Smooth muscle cell of the brain vasculature (primary cell): ENCODE data around the gene HEPHL1.
"Not testable (repeated sequence)": the region's sequence is repeated elsewhere in the genome, so short reads cannot be mapped to it uniquely, and the experiment has no call there.

ENCODE experiments used
- DNase-seq: peaks from one replicate; pipeline ENCODE4 v3.0.0-alpha.2; 2012; ENCODE audit warnings: low read depth, low spot score

Gene HEPHL1, protein sequence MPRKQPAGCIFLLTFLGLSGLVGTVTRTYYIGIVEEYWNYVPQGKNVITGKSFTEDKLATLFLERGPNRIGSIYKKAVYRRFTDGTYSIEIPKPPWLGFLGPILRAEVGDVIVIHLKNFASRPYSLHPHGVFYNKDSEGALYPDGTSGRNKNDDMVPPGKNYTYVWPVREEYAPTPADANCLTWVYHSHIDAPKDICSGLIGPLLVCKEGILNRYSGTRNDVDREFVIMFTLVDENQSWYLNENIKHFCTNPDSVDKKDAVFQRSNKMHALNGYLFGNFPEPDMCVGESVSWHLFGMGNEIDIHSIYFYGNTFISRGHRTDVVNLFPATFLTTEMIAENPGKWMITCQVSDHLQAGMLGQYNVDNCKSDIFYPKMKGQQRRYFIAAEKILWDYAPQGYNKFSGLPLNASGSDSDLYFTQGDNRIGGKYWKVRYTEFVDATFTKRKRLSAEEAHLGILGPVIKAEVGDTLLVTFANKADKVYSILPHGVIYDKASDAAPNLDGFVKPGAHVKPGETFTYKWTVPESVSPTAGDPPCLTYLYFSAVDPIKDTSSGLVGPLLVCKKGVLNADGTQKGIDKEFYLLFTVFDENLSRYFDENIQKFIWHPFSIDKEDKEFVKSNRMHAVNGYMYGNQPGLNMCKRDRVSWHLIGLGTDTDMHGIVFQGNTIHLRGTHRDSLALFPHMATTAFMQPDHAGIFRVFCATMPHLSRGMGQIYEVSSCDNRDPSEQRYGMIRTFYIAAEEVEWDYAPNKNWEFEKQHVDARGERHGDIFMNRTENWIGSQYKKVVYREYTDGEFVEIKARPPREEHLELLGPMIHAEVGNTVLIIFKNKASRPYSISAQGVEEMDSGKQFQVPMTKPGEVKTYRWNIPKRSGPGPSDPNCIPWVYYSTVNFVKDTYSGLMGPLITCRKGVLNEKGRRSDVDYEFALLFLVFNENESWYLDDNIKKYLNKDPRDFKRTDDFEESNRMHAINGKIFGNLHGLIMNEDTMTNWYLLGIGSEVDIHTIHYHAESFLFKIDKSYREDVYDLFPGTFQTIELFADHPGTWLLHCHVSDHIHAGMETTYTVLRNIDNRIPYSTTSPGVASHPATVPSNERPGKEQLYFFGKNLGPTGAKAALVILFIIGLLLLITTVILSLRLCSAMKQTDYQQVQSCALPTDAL

DNA sequence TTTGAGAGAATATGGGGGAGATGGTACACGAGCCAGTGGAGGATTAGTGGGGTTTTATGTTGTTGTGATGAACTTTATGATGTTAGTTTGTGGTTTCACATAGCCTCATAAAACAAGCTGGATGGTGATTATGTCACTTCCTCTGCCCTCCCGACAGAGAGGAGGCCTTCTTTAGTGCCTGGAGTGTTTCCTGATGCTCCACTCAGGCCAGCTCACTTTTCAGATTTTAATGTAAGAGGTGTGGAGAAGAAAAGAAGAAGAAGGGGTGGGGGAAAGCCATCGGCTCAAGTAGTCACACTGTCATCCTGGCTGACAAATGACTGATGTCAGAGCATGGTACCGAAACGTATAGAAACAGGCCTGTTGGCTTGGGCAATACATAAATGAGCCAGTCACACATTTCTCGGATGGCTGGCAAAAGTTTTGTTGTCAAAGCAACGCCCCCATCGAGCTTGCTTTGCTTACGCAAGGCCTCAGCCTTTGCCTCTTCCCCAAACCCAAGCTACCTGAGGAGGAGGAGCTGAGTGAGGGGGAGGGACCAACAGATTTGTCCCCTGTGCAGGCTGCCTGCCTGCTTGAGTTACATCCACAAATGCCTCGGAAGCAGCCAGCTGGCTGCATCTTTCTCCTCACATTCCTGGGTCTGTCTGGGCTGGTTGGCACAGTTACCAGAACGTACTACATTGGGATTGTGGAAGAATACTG lies at the start of gene HEPHL1:
Gene HEPHL1, plus strand, starts transcription at position 578 of the 705 bp plus-strand sequence. Its CDS starts 15 bp downstream, at position 593.
- DNase-seq: no peak

DNA sequence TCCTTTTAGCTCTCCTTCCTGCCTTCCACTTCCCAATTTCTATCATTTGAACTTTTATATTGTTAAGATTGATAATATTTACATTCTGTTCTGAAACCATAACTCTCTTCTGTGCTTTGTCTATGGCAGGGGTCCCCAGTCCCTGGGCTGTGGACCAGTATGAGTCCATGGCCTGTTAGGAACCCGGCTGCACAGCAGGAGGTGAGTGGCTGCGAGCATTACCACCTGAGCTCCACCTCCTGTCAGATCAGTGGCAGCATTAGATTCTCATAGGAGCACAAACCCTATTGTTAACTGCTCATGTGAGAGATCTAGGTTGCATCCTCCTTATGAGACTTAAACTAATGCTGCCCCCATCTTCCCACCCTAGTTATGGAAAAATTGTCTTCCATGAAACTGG lies 48.4 kb upstream of the HEPHL1 start:
- DNase-seq: no peak

DNA sequence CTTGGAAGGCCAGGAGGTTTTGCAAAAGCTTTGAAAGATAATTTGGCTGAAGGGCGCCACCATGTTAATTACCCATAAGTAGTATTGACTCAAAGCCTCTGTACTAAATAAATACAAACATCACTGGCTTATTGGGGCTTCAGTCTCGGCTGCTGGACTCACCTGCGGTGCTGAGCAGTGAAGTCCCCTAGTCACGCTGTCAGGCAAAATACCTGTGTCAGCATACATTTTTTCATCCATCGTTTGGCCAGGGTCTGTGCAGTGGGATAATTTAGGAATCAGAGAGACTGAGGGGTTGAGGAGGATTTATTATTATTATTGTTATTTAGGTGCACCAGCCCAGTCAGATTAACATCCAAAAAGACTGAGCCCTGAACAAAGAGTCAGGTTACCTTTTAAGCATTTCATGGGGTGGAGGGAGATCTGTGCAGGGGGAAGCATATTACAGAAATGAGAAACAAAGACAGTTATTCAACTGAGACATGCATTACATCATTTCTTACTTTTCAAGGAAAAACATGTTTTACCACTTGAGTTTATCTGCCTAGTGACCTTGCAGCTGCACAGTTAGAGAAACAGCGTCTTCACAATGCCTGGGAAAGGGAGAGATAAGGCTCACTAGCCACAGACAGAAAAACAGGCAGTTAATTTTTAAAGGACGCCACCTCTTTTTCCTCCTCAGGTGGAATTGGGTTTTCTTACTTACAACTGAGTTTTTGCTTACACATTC lies 47.7 kb upstream of the HEPHL1 start:
- not testable (repeated sequence) for DNase-seq

DNA sequence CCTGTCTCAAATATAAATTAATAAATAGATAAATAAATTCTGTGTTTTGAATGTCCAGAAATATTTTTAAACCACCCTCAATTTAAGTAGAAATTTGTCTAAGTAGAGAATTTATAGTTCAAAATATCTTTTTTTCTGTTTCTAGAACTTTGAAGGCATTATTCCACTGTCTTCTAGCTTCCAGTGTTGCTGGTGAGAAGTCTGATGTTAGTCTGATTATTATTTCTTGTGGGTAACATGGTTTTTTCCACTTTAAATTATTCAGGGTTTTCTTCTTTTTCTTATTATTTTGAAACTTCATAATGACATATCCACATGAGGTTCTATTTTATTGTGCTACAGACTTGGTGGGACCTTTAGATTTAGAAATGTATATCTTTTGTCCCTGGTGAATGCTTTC lies 46.4 kb upstream of the HEPHL1 start:
- no peak for DNase-seq

DNA sequence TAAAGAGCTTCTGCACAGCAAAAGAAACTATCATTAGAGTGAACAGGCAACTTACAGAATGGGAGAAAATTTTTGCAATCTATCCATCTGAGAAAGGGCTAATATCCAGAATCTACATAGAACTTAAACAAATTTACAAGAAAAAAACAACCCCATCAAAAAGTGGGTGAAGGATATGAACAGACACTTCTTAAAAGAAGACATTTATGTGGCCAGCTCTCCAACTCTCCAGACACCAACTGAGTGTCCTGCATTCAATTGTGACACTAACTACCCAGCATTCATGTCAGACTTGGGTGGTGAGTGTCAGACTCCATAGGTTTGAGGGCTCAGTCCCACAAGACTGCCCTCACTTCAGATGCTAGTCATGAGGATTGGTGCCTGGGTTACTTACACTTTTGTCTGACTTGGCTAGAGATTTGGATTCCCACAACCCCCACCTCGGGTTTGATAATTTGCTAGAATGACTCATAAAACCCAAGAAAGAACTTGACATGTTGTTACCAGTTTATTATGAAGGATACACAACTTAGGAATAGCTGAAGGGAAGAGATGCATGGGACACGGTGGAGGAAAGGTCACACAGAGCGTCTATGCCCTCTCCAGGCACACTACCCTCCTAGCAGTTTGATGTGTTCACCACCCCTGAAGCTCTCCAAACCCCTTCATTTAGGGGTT lies 44.4 kb upstream of the HEPHL1 start:
- DNase-seq: not testable (repeated sequence)

DNA sequence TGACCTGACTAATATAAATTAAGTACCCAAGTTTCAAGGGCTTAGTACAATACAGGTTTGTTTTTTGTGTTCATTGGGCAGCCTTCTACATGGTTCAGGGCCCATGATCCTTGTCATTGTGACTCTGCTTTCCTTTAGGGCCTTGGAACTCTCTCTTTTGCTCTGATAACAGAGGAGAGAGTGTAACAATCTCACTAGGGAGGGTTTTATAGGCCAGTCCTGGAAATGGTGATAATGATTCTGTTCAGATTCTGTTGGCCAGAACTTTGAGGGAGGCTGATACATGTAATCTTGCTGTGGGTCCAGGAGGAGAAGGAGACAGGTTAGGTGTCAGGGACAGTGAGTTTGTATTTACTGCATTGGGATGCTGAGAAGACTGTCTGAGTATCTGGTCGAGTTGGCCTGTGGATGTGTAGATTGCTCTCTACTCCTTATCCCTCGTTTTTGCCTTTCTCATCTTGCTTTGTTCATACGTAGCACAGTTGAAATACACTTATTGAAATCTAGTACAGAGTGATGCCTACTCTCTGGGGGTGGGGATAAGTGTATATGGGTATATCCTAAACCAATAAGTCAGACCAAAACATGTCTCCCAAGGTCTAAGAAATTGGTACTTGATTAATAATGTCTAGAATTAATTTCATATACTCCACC lies 37.5 kb upstream of the HEPHL1 start:
- DNase-seq: no peak

GRCh38 chr11:93984196-93984567 lies 37.0 kb upstream of the HEPHL1 start:
- no peak for DNase-seq

DNA sequence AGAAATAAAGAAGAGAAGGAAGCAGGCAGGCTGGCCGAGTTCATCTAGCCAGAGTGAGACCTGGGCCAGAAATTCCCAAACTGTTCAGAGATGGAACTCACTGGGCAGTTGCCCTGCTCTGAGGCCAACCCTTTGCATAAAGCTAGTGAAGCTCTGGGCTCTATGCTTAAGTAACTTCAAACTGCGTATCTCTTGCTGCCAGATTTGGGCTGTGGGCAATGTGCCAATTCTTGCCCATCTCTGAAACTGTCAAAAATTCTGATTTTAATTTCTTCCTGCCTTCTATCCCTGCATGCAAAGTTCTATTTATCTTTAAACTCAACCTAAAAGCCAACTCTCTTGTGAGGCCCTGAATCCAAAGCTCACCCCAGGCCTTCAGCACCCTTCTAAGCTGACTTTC lies 36.2 kb upstream of the HEPHL1 start:
- no peak for DNase-seq

- no peak for DNase-seq
These were observed 34.4 kb upstream of the HEPHL1 start for GRCh38 chr11:93986716-93987115.

DNA sequence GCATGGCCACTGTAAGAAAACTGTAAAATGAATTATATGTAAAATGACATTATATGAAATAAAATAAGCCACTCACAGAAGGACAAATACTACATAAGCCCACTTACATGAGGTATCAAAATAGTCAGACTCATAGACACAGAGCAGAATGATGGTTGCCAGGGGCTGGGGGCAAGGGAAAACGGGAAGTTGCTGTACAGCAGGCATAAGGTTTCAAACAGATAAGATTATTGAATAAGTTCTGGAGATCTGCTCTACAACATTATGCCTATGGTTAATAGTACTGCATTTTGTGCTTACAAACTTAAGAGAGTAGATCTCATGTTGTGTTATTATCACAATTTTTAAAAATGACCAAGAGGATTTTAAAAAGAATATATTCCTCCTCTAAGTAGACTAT lies 32.7 kb upstream of the HEPHL1 start:
- no peak for DNase-seq

- DNase-seq: no peak
These were observed 32.2 kb upstream of the HEPHL1 start for GRCh38 chr11:93988912-93989311.

DNA sequence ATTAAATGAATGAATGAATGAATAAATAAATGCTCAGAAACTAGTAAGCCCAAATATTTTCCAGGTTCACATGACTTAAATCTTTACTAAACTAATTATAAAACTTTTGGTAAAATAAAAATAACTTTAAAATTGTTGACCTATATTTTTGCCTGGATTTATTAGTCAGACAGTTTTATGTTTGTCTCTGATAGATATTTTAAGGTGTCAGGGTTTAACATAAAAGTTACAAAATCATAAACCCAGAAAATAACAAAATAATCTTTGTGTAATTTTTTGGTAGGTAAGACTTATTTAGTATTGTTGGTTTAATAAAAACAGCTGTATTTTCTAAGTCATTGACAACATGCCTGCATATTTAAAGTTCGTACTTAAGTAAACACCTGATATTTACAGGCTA lies 27.4 kb upstream of the HEPHL1 start:
- no peak for DNase-seq

GRCh38 chr11:93997741-93998140 lies 23.4 kb upstream of the HEPHL1 start:
- no peak for DNase-seq

DNA sequence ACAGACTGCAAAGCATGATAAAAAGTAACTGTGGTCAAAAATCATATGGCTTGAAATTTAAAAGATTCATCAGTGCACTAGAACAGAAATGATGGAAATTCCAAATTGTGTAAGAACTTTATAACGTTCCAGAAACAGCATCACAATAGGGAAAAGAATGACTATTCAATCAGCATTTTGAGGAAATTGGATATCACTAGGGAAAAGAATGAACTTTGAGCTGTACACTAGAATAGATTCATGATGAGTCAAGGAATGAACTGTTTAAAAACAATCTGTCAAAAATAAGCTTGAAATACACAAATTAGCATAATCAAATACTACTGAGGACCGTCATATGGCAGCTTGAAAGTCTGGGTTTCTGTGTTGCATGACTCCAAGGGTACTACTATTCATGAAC lies 20.5 kb upstream of the HEPHL1 start:
- no peak for DNase-seq

DNA sequence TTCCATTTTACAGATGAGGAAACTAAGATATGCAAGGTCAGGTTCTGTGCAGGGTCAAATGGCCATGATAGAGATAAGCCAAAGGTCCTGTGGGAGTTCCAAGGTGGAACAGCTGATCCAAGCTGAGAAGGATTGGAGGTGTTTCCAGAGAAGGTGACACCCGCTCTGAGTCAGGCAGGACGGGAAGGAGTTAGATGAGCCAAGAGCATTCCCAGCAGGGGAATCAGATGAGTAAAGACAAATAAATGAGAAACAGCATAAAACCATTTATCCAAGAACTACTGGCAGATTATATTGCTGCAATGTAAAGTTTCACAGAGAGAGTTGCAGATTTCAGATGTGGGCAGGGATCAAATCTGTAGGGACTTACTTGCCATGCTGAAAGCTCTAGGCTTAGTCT lies 18.9 kb upstream of the HEPHL1 start:
- DNase-seq: no peak

- DNase-seq: no peak
These were observed 13.7 kb upstream of the HEPHL1 start for GRCh38 chr11:94007426-94007825.

GRCh38 chr11:94007906-94008305 lies 13.2 kb upstream of the HEPHL1 start:
- DNase-seq: no peak

- DNase-seq: no peak
These were observed 11.0 kb upstream of the HEPHL1 start for GRCh38 chr11:94010136-94010535.

- DNase-seq: no peak
These were observed 9.7 kb upstream of the HEPHL1 start for GRCh38 chr11:94011478-94011877.

DNA sequence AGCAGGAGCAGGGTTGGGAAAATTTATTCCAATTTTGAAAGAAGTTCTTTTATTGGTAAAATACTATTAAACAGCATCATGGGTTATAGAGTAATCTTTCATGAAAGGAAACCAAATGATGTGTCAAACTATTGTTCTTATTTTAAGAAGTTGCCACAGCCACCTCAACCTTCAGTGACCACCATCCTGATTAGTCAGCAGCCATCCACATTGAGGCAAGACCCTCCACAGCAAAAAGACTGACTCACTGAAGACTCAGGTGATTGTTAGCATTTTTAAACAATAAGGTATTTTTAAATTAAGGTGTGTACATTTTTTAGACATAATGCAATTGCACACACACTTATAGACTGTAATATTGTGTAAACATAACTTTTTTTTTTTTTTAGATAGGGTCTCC lies 3.7 kb upstream of the HEPHL1 start:
- DNase-seq: no peak
